ENCODE results near the gene FBXO10. TPM values are rescaled to one million over a fixed set of nuclear protein-coding genes. Genes with fewer than 3 reads are reported as not detected.
"Not testable (repeated sequence)": the region's sequence is repeated elsewhere in the genome, so short reads cannot be mapped to it uniquely, and the experiment has no call there.

FBXO10 gene
- total RNA-seq, 1 donor from 2014 or later: 13.2 TPM

GRCh38 chr9:37602817-37603216 is 26.6 kb upstream of the FBXO10 start:
- Histone ChIP-seq H3K27me3 (ENCODE audit: control insufficient read depth, insufficient read depth, low read length) (peaks cover 6% of the 10 kb centered on the region), H3K36me3 (ENCODE audit: control insufficient read depth, insufficient read depth, low read length) (no peaks in the 10 kb centered on the region), H3K4me3 (ENCODE audit: low read depth, low read length) (no peak overlapping the region)
- DNase-seq (ENCODE audit: low read depth): no peak
- no peak for TF ChIP-seq CTCF (IDR thresholded peaks at IDR 0.05; ENCODE audit: insufficient read depth, low read length, poor library complexity, severe bottlenecking)

DNA sequence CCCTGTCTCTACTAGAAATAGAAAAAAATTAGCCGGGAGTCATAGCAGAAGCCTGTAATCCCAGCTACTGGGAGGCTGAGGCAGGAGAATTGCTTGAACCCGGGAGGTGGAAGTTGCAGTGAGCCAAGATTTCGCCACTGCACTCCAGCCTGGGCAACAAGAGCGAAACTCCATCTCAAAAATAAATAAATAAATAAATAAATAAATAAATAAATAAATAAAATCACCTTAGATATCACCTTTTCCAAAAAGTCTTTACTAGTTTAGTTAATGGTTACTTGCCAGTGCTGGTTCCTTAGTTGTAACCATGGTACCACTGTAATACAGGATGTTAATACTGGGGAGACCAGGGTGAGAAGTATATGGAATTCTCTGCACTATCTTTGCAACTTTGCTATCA is 25.9 kb upstream of the FBXO10 start:
- not testable (repeated sequence) for H3K4me3 ChIP-seq (ENCODE audit: low read depth, low read length); H3K27me3 ChIP-seq (ENCODE audit: control insufficient read depth, insufficient read depth, low read length); DNase-seq (ENCODE audit: low read depth); H3K36me3 ChIP-seq (ENCODE audit: control insufficient read depth, insufficient read depth, low read length)

GRCh38 chr9:37596504-37596903 is 20.3 kb upstream of the FBXO10 start:
- H3K4me3 ChIP-seq (ENCODE audit: low read depth, low read length): no peak overlapping the region
- DNase-seq (ENCODE audit: low read depth): no peak
- TF ChIP-seq CTCF (IDR thresholded peaks at IDR 0.05; ENCODE audit: insufficient read depth, low read length, poor library complexity, severe bottlenecking): no peak

GRCh38 chr9:37593883-37594448 is 17.8 kb upstream of the FBXO10 start:
- no peak for DNase-seq (ENCODE audit: low read depth)
- no peak for TF ChIP-seq CTCF (IDR thresholded peaks at IDR 0.05; ENCODE audit: insufficient read depth, low read length, poor library complexity, severe bottlenecking)
- no peak overlapping the region for H3K4me3 ChIP-seq (ENCODE audit: low read depth, low read length)
- no peaks in the 10 kb centered on the region for H3K27me3 ChIP-seq (ENCODE audit: control insufficient read depth, insufficient read depth, low read length)
- H3K36me3 ChIP-seq (ENCODE audit: control insufficient read depth, insufficient read depth, low read length): no peaks in the 10 kb centered on the region

More at GRCh38 chr9:37596504-37596903, 20.3 kb upstream of the FBXO10 start:
- Histone ChIP-seq H3K36me3 (ENCODE audit: control insufficient read depth, insufficient read depth, low read length) (no peaks in the 10 kb centered on the region), H3K27me3 (ENCODE audit: control insufficient read depth, insufficient read depth, low read length) (no peaks in the 10 kb centered on the region)

DNA sequence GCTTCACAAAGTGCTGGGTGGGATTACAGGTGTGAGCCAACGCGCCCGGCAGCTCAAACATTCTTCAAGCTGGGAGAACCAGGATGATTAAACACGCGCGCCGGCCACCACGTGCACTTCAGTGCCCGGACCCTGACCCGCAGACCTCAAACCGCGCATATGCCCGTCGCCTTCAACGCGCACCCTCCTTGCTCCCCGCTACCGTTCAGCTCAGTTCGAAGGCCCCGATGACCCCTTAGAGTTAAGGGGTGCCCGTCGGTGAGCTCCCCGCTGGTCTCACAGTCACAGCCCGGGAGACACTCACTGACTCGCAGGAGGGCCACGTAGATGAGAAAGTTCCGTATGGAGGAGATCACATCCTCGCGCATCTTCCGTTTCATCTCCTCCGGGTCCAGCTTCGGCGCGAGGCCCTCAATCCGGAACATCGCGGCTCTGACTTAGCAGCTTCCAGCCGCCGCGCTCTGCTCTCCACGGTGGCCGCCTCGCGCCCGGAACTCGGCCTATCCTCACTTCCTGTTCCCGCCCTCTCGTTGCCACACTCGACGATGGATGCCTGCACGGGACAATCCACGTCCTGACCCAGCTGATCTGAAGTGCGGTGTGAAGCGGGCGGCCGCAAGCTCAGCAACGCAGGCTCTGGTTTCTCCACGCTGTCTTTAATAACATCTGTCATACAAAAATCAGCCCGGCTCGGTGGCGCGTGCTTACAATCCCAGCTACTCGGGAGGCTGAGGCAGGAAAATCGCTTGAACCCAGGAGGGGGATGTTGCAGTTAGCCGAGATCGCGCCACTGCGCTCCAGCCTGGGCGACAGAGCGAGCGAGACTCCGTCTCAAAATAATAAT is 16.1 kb upstream of the FBXO10 start, which contains the start of gene TOMM5:
TSS of gene TOMM5 (minus strand) at position 490 of the 844 bp plus-strand sequence. CDS start at position 425, 65 bp downstream.
- TF ChIP-seq CTCF (IDR thresholded peaks at IDR 0.05; ENCODE audit: insufficient read depth, low read length, poor library complexity, severe bottlenecking): no peak
- Histone ChIP-seq H3K4me3 (ENCODE audit: low read depth, low read length) (peak within 1 kb of the TSS; percentile 96), H3K27me3 (ENCODE audit: control insufficient read depth, insufficient read depth, low read length) (no peaks in the 10 kb centered on the region), H3K36me3 (ENCODE audit: control insufficient read depth, insufficient read depth, low read length) (no peaks in the 10 kb centered on the region)
- DNase-seq (ENCODE audit: low read depth): peak; percentile 63

DNA sequence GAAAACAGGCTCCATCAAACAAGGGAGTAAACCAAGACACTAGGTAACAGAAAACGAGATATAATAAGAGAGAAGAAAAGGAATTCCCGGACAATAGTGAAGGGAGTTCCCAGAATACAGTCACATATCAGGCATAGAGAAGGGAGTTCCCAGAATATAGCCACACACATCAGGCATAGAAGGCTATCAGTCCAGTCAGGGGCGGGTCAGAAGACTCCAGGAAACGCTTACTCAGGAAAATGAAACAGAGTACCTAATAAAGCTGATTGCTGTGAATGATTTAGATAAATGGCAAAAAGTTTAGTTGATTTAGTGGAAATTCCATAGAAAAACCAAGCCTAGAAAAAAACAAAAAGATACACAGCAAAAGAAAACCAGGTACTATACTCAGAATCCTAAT is 11.3 kb upstream of the FBXO10 start:
- no peak for TF ChIP-seq CTCF (IDR thresholded peaks at IDR 0.05; ENCODE audit: insufficient read depth, low read length, poor library complexity, severe bottlenecking)
- Histone ChIP-seq H3K4me3 (ENCODE audit: low read depth, low read length) (no peak overlapping the region), H3K36me3 (ENCODE audit: control insufficient read depth, insufficient read depth, low read length) (no peaks in the 10 kb centered on the region), H3K27me3 (ENCODE audit: control insufficient read depth, insufficient read depth, low read length) (no peaks in the 10 kb centered on the region)
- no peak for DNase-seq (ENCODE audit: low read depth)
